Upper lobe of left lung (tissue), 4 donors: ENCODE measurements around the gene IL1RAPL1.

Experiments used
- CTCF ChIP-seq, 6 experiments: fragments of 450-650 bp in 4 of 6; fragments of 200-600 bp in 2 of 6; sonication (generic) in 2 of 6; IDR thresholded peaks; one replicate each; pipeline ENCODE4 v1.5.1; 2016 to 2019; ENCODE audit warnings: antibody characterized with exemption in 6 of 6
- EP300 ChIP-seq, 4 donors: sonication (generic); formaldehyde crosslinking; IDR thresholded peaks; one replicate each; pipeline ENCODE4 v1.5.1; 2017; ENCODE audit warnings: antibody characterized with exemption in 4 of 4, control low read depth in 2 of 4
- POLR2A ChIP-seq, 4 donors: fragments of 450-650 bp; IDR thresholded peaks; one replicate each; pipeline ENCODE4 v1.5.1; 2016 to 2017; ENCODE audit warnings: antibody characterized with exemption in 4 of 4, mild to moderate bottlenecking in 2 of 4

- TF ChIP-seq POLR2A (IDR thresholded peaks at IDR 0.05) (no peak), CTCF (IDR thresholded peaks at IDR 0.05) (no peak), EP300 (IDR thresholded peaks at IDR 0.05) (no peak)
Observed at GRCh38 chrX:28591542-28591941, 4.3 kb downstream of the IL1RAPL1 start.
